ENCODE data around the gene TEX264.
"Not testable (repeated sequence)": the region's sequence is repeated elsewhere in the genome, so short reads cannot be mapped to it uniquely, and the experiment has no call there.

The TEX264 gene

GRCh38 chr3:51670823-51671733 lies at the start of gene TEX264:
TEX264 (plus strand) TSS chr3:51671252; CDS start chr3:51674305, 3,053 bp downstream.
- DNase-seq: peak; percentile 89 to 93

- no peak for DNase-seq
These were observed 48.6 kb upstream of the TEX264 start for GRCh38 chr3:51622413-51622812.

- no peak for DNase-seq
These were observed 48.2 kb upstream of the TEX264 start for GRCh38 chr3:51622868-51623267.

- no peak for DNase-seq
These were observed 40.5 kb upstream of the TEX264 start for GRCh38 chr3:51630513-51630912.

GRCh38 chr3:51637144-51637940 lies 33.7 kb upstream of the TEX264 start:
- DNase-seq: no peak

- DNase-seq: peak; percentile 30 to 39
These were observed 33.0 kb upstream of the TEX264 start for GRCh38 chr3:51637941-51638471.

GRCh38 chr3:51642462-51642861 lies 28.6 kb upstream of the TEX264 start:
- no peak for DNase-seq

GRCh38 chr3:51646091-51646490 lies 25.0 kb upstream of the TEX264 start:
- DNase-seq: no peak

GRCh38 chr3:51652103-51652502 lies 18.9 kb upstream of the TEX264 start:
- not testable (repeated sequence) for DNase-seq

GRCh38 chr3:51653409-51653808 lies 17.6 kb upstream of the TEX264 start:
- not testable (repeated sequence) for DNase-seq

- no peak for DNase-seq
These were observed 13.8 kb upstream of the TEX264 start for GRCh38 chr3:51657234-51657633.

- DNase-seq: no peak
These were observed 11.1 kb upstream of the TEX264 start for GRCh38 chr3:51659942-51660341.

- no peak for DNase-seq
These were observed 8.6 kb upstream of the TEX264 start for GRCh38 chr3:51662456-51662855.

- no peak for DNase-seq
These were observed 2.3 kb upstream of the TEX264 start for GRCh38 chr3:51668756-51669155.

GRCh38 chr3:51669241-51670052 lies 1.6 kb upstream of the TEX264 start:
- DNase-seq: peak; percentile 92 to 93

GRCh38 chr3:51670053-51670822 lies 814 bp upstream of the TEX264 start:
- no peak for DNase-seq

GRCh38 chr3:51671734-51672475 lies 853 bp downstream of the TEX264 start:
- DNase-seq: peak; percentile 76

- DNase-seq: peak; percentile 13 to 14
These were observed 2.2 kb downstream of the TEX264 start for GRCh38 chr3:51673181-51673801.

GRCh38 chr3:51673802-51674654 lies 3.0 kb downstream of the TEX264 start:
- peak; percentile 17 to 18 for DNase-seq

GRCh38 chr3:51675201-51675611 lies 4.2 kb downstream of the TEX264 start:
- peak; percentile 62 to 69 for DNase-seq

Measured in activated T-cell treated with anti-CD3 and anti-CD28 coated beads, Interleukin-2, amount 50 U/mL, for 48 hours (primary cell).